Endothelial cell of umbilical vein (primary cell): ENCODE data around the gene SEMA4F. TPM values are rescaled to one million over a fixed set of nuclear protein-coding genes. Genes with fewer than 3 reads are reported as not detected.

Experiments used
- BruUV-seq: library from RNA; stranded (reverse); fragments of 400-500 nt; replicated peaks from 2 replicates; lab custom pipeline; 2021; lab: Mats Ljungman, UMichigan
- CTCF ChIA-PET: fragments of 300-600, 350-600 bp; sonication (Branson Sonifier 250); formaldehyde crosslinking; loops from one replicate; lab custom pipeline; 2021; ENCODE audit warnings: antibody characterized with exemption, inconsistent platforms; lab: Charles Lee
- POLR2A ChIA-PET: fragments of 300-600, 350-600 bp; sonication (Branson Sonifier 250); formaldehyde crosslinking; loops from one replicate; lab custom pipeline; 2021; ENCODE audit warnings: antibody characterized with exemption, inconsistent platforms; lab: Charles Lee
- DNase-seq: peaks from one replicate; pipeline ENCODE4 v3.0.0-alpha.2; 2011; ENCODE audit warnings: low read depth, low spot score
- FAIRE-seq: peaks from 2 replicates; lab custom pipeline; 2011; peaks lifted over from hg19 to GRCh38; lab: Jason Lieb, UNC
- H2AFZ ChIP-seq: 2 replicates; pipeline ENCODE4 v1.6.0; 2012; ENCODE audit warnings: low read depth, low read length, control low read depth, inconsistent platforms
- H3K27ac ChIP-seq: 2 replicates; pipeline ENCODE4 v1.5.1; 2011; ENCODE audit warnings: low read depth, mild to moderate bottlenecking, control low read depth, low read length, moderate library complexity; ENCODE audit not compliant: insufficient read depth
- H3K27me3 ChIP-seq, 2 experiments: 2 replicates each; pipeline versions ENCODE4 v1.6.0 to v1.6.1; 2011; ENCODE audit warnings: low read length in 2 of 2, mixed read lengths in 1 of 2; ENCODE audit not compliant: control insufficient read depth in 2 of 2, insufficient read depth in 2 of 2
- H3K36me3 ChIP-seq, 2 experiments: 2 replicates in 1 of 2; 3 replicates in 1 of 2; pipeline ENCODE4 v1.5.1; 2011; ENCODE audit warnings: low read length in 2 of 2, mild to moderate bottlenecking in 1 of 2, moderate library complexity in 1 of 2; ENCODE audit not compliant: control insufficient read depth in 2 of 2, insufficient read depth in 2 of 2; ENCODE audit errors: extremely low read depth in 1 of 2
- H3K4me1 ChIP-seq: 3 replicates; pipeline ENCODE4 v1.5.1; 2011; ENCODE audit warnings: mild to moderate bottlenecking, low read length; ENCODE audit not compliant: control insufficient read depth, insufficient read depth; ENCODE audit errors: extremely low read depth
- H3K4me2 ChIP-seq: 2 replicates; pipeline ENCODE4 v1.6.1; 2011; ENCODE audit warnings: low read length, control low read depth, mixed read lengths; ENCODE audit not compliant: insufficient read depth
- H3K4me3 ChIP-seq, 3 experiments: fragments of 200-600 bp in 1 of 3; sonication (generic), shearing (Covaris generic) in 1 of 3; replicated peaks in 1 of 3; 2 replicates each; pipeline ENCODE4 v1.5.1; 2011 to 2016; ENCODE audit warnings: control low read depth in 3 of 3, low read length in 3 of 3, mild to moderate bottlenecking in 2 of 3, inconsistent platforms in 1 of 3, low read depth in 1 of 3, moderate library complexity in 1 of 3; ENCODE audit not compliant: insufficient read depth in 1 of 3
- H3K79me2 ChIP-seq: 2 replicates; pipeline ENCODE4 v1.6.0; 2012; ENCODE audit warnings: low read length, inconsistent platforms; ENCODE audit not compliant: control insufficient read depth, insufficient read depth
- H3K9ac ChIP-seq: replicated peaks from 2 replicates; pipeline ENCODE3; 2011; ENCODE audit warnings: low read length, control low read depth; ENCODE audit not compliant: insufficient read depth; ENCODE audit errors: extremely low read depth
- H3K9me1 ChIP-seq: replicated peaks from 3 replicates; pipeline ENCODE4 v1.6.0; 2011; ENCODE audit warnings: mild to moderate bottlenecking, low read length; ENCODE audit not compliant: control insufficient read depth, insufficient read depth; ENCODE audit errors: extremely low read depth
- H3K9me3 ChIP-seq: replicated peaks from 2 replicates; pipeline ENCODE4 v1.5.1; 2012; ENCODE audit warnings: low read length, inconsistent platforms; ENCODE audit not compliant: control insufficient read depth, insufficient read depth
- H4K20me1 ChIP-seq: replicated peaks from 2 replicates; pipeline ENCODE3; 2011; ENCODE audit warnings: mild to moderate bottlenecking, low read length; ENCODE audit not compliant: control insufficient read depth, insufficient read depth; ENCODE audit errors: extremely low read depth
- CTCF ChIP-seq, 2 donors: IDR thresholded peaks; 1 replicate in 1 of 2; 2 replicates in 1 of 2; pipeline ENCODE4 v1.5.1; 2011; ENCODE audit warnings: low read length in 2 of 2, mild to moderate bottlenecking in 2 of 2, moderate library complexity in 2 of 2, control low read depth in 1 of 2, inconsistent platforms in 1 of 2, low read depth in 1 of 2; ENCODE audit not compliant: insufficient read depth in 1 of 2; ENCODE audit errors: extremely low read depth in 1 of 2
- EZH2 ChIP-seq: IDR thresholded peaks from 2 replicates; pipeline ENCODE4 v1.6.1; 2012; ENCODE audit warnings: borderline replicate concordance, low read depth, mild to moderate bottlenecking, moderate library complexity, low read length, inconsistent platforms; ENCODE audit not compliant: severe bottlenecking
- FOS ChIP-seq: IDR thresholded peaks from 2 replicates; pipeline ENCODE4 v1.6.1; 2011; ENCODE audit warnings: mild to moderate bottlenecking, low read length, moderate library complexity, borderline replicate concordance; ENCODE audit not compliant: insufficient read depth
- GATA2 ChIP-seq: IDR thresholded peaks from 2 replicates; pipeline ENCODE4 v1.7.0; 2011; ENCODE audit warnings: low read depth, mild to moderate bottlenecking, moderate library complexity, mixed read lengths, low read length; ENCODE audit not compliant: insufficient read length, insufficient read depth
- JUN ChIP-seq: IDR thresholded peaks from 2 replicates; pipeline ENCODE4 v1.6.1; 2011; ENCODE audit warnings: borderline replicate concordance, low read depth; ENCODE audit not compliant: insufficient read length, insufficient read depth
- MAX ChIP-seq: IDR thresholded peaks from 2 replicates; pipeline ENCODE4 v1.6.1; 2011; ENCODE audit not compliant: insufficient read depth, insufficient read length
- MYC ChIP-seq: IDR thresholded peaks from one replicate; pipeline ENCODE4 v1.6.1; 2011; ENCODE audit warnings: mild to moderate bottlenecking, low read depth, low read length
- POLR2A ChIP-seq: IDR thresholded peaks from 2 replicates; pipeline ENCODE4 v1.6.1; 2012; ENCODE audit warnings: low read depth, mild to moderate bottlenecking, control low read depth, low read length
- POLR2AphosphoS5 ChIP-seq: IDR thresholded peaks from 2 replicates; pipeline ENCODE4 v1.6.1; 2012; ENCODE audit warnings: low read depth, mild to moderate bottlenecking, control low read depth, low read length, moderate library complexity; ENCODE audit not compliant: insufficient read depth
- dilution Hi-C: fragments of 300-500 bp; cut with MboI; formaldehyde crosslinking; loops from one replicate; pipeline ENCODE4 v1.15.0; 2019; ENCODE audit warnings: low sequenced_read_pairs; ENCODE audit not compliant: extremely low pct_ligation_motif_present
- intact Hi-C: fragments of 100-400 bp; cut with micrococcal nuclease; formaldehyde crosslinking; loops from one replicate; pipeline ENCODE4 v1.10.0; 2022
- polyA plus RNA-seq, 4 experiments: library from polyadenylated mRNA; depleted of rRNA in 3 of 4; stranded (reverse) in 3 of 4; unstranded in 1 of 4; fragments of >200 nt; gene quantifications; 2 replicates each; pipeline versions ENCODE4 v1.2.1 to v1.2.3, GENCODE V29; 2011 to 2012; ENCODE audit warnings: missing spikeins in 1 of 4
- total RNA-seq: library from RNA; stranded (reverse); gene quantifications from 2 replicates; pipeline ENCODE4 v1.2.3, GENCODE V29; 2021

SEMA4F gene
- total and polyA plus RNA-seq, 2 donors (not counting 3 experiments of a cell fraction or from before 2014, with no cell fraction given): 5.3 to 6.0 TPM

DNA sequence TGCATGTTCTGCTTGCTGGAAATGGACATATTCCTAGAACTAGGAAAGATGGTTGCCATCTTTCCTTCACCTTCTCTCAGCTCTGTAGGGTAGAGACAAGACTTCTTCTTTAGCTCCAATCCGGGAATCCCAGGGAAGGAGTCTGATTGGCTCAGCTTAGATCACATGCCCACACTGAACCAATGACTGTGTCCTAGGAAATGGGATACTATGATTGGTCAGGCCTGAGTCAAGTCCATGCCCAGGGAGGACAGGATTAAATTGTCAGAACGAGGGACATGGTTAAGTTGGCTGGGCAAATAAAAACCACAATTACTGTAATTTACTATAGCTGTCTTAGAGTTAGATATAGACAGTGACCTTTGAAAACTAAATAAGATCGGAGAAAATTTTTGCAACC lies 31.4 kb downstream of the SEMA4F start:
- Histone ChIP-seq H3K36me3 (no peaks in the 10 kb centered on the region), H3K79me2 (no peaks in the 10 kb centered on the region), H4K20me1 (no peaks in the 10 kb centered on the region), H3K27me3 (peaks cover 9 to 18% of the 10 kb centered on the region in 2 experiments), H3K9ac (no peak overlapping the region), H3K9me3 (no peaks in the 10 kb centered on the region), H3K4me2 (no peak overlapping the region), H3K4me3 (no peak overlapping the region), H3K9me1 (no peaks in the 10 kb centered on the region), H3K4me1 (no peaks in the 10 kb centered on the region), H2AFZ (no peak overlapping the region), H3K27ac (no peak overlapping the region)
- FAIRE-seq (no peak), DNase-seq (no peak)
- intact Hi-C loops: no loop called here
- ChIA-PET POLR2A (no interaction called here), CTCF (interaction anchor here (1.0 to 1.4 kb wide), 2 partner anchors 29 to 190 kb away, joined by 3 to 4 read pairs; no protein-coding TSS in a partner anchor)
- dilution Hi-C loops: no loop called here
- TF ChIP-seq POLR2AphosphoS5 (no peak), POLR2A (no peak), EZH2 (no peak), FOS (no peak), MAX (no peak), GATA2 (no peak), CTCF (IDR thresholded peaks at IDR 0.05; ENCODE audit: extremely low read depth in 1 of 2, insufficient read depth in 1 of 2, low read depth in 1 of 2, low read length in 2 of 2) (no peak), MYC (no peak), JUN (no peak)
- no TSS peak for BruUV-seq
